ENCODE data around the gene CHST3. TPM values are rescaled to one million over a fixed set of nuclear protein-coding genes. Genes with fewer than 3 reads are reported as not detected.

The CHST3 gene
- total and polyA plus RNA-seq, 8 donors: 10.3 to 20.1 (median 11.6) TPM

- intact Hi-C loops (cut with DNase I): loop anchor here in 1 of 2 donors (10.0 kb wide), 1 partner anchor 292 kb away; no protein-coding TSS in a partner anchor
Observed at GRCh38 chr10:72043016-72043834, 79.0 kb downstream of the CHST3 start.

GRCh38 chr10:72044417-72045041, 80.3 kb downstream of the CHST3 start:
- no peaks in the 10 kb centered on the region for H3K36me3 ChIP-seq
- H3K9me3 ChIP-seq: no peaks in the 10 kb centered on the region
- ATAC-seq: peak; percentile 11
- peaks cover 0 to 3% of the 10 kb centered on the region in 2 donors for H3K4me1 ChIP-seq
- no peak overlapping the region for H3K4me3 ChIP-seq
- TF ChIP-seq CTCF (IDR thresholded peaks at IDR 0.05): peak; percentile 14 to 16
- H3K27ac ChIP-seq: no peak overlapping the region
- DNase-seq: peak in 1 of 4 donors; percentile 47
- intact Hi-C loops (cut with DNase I): loop anchor here in 1 of 2 donors (5.0 to 10.0 kb wide), 2 partner anchors 87 to 290 kb away; no protein-coding TSS in a partner anchor
- H3K27me3 ChIP-seq: no peaks in the 10 kb centered on the region

More at GRCh38 chr10:72043016-72043834, 79.0 kb downstream of the CHST3 start:
- Histone ChIP-seq H3K4me3 (no peak overlapping the region), H3K27ac (no peak overlapping the region), H3K36me3 (no peaks in the 10 kb centered on the region), H3K9me3 (no peaks in the 10 kb centered on the region), H3K27me3 (no peaks in the 10 kb centered on the region), H3K4me1 (peaks cover 0 to 3% of the 10 kb centered on the region in 2 donors)
- DNase-seq (no peak), ATAC-seq (no peak)
- TF ChIP-seq CTCF (IDR thresholded peaks at IDR 0.05): no peak

DNA sequence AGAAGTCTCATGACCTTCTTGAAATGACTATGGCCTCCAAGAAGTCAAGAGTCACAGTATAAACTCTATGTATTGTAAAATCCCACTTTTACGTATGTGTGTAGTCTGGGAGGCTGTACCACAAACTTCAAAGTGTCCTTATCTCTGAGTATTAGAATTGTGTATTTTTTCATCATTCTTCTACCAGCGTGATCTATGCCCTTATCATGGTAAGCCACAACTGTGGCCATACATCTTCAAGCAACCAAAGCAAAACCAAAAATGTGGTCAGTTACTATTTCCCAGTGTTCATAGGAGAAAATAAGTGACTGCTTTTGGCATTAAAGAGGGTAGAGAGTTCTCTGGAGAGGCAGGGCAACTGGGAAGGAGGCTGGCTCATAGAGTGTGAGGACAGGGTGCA, 81.4 kb downstream of the CHST3 start:
- Histone ChIP-seq H3K36me3 (no peaks in the 10 kb centered on the region), H3K9me3 (no peaks in the 10 kb centered on the region), H3K27me3 (no peaks in the 10 kb centered on the region), H3K4me3 (no peak overlapping the region), H3K4me1 (peaks cover 0 to 3% of the 10 kb centered on the region in 2 donors), H3K27ac (no peak overlapping the region)
- DNase-seq (no peak), ATAC-seq (no peak)
- intact Hi-C loops (cut with DNase I): loop anchor here in 1 of 2 donors (5.0 to 10.0 kb wide), 2 partner anchors 88 to 289 kb away; no protein-coding TSS in a partner anchor
- TF ChIP-seq CTCF (IDR thresholded peaks at IDR 0.05): no peak

- peaks cover 0 to 3% of the 10 kb centered on the region in 2 donors for H3K4me1 ChIP-seq
- ATAC-seq (peak; percentile 99), DNase-seq (peak; percentile 89 to 95 (median 93))
- no peaks in the 10 kb centered on the region for H3K9me3 ChIP-seq
- peak; percentile 97 to 99 for TF ChIP-seq CTCF (IDR thresholded peaks at IDR 0.05)
- H3K4me3 ChIP-seq: no peak overlapping the region
- intact Hi-C loops (cut with DNase I): loop anchor here in 1 of 2 donors (5.0 to 10.0 kb wide), 2 partner anchors 91 to 286 kb away; no protein-coding TSS in a partner anchor
- H3K36me3 ChIP-seq: no peaks in the 10 kb centered on the region
- H3K27ac ChIP-seq: no peak overlapping the region
- no peaks in the 10 kb centered on the region for H3K27me3 ChIP-seq
Observed at GRCh38 chr10:72048450-72049124, 84.4 kb downstream of the CHST3 start.

Measured in left lung (tissue), 10 donors.